Measurements from ENCODE around the gene LOXHD1.

The LOXHD1 gene

GRCh38 chr18:46468426-46469180 lies 188.4 kb downstream of the LOXHD1 start:
- H3K27ac ChIP-seq (replicated peaks) = no peak overlapping the region
- TF ChIP-seq REST (IDR thresholded peaks at IDR 0.05; ENCODE audit: insufficient replicate concordance, low read depth) (no peak), SPI1 (IDR thresholded peaks at IDR 0.05; ENCODE audit: borderline replicate concordance, low read depth) (no peak), GABPA (IDR thresholded peaks at IDR 0.05; ENCODE audit: low read depth) (no peak), POLR2AphosphoS5 (IDR thresholded peaks at IDR 0.05; ENCODE audit: low read depth) (no peak)
- TF ChIP-seq, protein P1, sequence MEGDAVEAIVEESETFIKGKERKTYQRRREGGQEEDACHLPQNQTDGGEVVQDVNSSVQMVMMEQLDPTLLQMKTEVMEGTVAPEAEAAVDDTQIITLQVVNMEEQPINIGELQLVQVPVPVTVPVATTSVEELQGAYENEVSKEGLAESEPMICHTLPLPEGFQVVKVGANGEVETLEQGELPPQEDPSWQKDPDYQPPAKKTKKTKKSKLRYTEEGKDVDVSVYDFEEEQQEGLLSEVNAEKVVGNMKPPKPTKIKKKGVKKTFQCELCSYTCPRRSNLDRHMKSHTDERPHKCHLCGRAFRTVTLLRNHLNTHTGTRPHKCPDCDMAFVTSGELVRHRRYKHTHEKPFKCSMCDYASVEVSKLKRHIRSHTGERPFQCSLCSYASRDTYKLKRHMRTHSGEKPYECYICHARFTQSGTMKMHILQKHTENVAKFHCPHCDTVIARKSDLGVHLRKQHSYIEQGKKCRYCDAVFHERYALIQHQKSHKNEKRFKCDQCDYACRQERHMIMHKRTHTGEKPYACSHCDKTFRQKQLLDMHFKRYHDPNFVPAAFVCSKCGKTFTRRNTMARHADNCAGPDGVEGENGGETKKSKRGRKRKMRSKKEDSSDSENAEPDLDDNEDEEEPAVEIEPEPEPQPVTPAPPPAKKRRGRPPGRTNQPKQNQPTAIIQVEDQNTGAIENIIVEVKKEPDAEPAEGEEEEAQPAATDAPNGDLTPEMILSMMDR (IDR thresholded peaks at IDR 0.05; ENCODE audit: insufficient read depth, low read length) = no peak
- H3K4me3 ChIP-seq (replicated peaks; ENCODE audit: insufficient read depth, low read length) = no peak overlapping the region
- peaks cover 11% of the 10 kb centered on the region for H3K27me3 ChIP-seq (ENCODE audit: insufficient read depth, poor library complexity, severe bottlenecking)
- no peak for DNase-seq (ENCODE audit: low read depth in 1 of 2, low spot score in 1 of 2)

DNA sequence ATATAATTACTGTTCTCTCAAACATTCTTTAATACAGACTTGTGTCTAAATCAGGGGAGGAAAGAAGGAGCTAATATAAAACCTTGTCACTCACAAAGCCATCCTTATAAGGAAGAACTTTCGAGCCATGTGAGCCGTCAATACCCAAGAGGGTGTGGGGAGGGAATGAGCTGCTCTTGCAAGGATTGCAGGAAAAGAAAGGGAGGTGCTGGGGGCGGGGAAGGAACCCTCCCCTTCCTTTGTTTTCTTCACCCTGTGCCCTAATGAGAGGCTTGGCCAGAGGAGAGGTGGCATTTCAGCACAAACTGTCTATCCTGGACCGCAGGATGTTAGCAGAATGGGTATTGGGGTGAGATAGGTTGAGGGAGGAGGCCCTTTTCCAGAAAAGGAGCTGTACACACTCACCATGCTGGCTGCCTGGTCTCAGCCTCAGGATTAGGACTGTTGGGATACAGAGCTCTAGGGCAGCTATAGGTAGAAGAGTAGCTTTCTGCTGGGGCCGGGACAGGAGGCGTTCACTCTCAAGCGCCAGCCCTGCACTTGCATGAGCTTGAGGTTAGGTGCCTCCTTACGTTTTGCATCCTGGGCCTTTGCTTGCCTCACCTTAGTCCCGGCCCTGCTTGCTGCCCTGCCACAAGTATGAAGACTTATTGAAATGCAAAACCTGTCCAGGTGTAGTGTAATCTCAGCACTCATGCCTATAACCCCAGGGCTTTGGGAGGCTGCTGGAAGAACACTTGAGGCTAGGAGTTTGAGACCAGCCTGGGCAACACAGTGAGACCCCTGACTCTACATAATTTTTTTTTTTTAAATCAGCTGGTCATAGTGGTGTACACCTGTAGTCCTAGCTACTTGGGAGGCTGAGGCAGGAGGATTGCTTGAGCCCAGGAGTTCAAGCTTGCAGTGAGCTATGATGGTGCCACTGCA lies 190.5 kb downstream of the LOXHD1 start:
- no peak overlapping the region for H3K4me3 ChIP-seq (replicated peaks; ENCODE audit: insufficient read depth, low read length)
- H3K27ac ChIP-seq (replicated peaks) = no peak overlapping the region
- DNase-seq (ENCODE audit: low read depth in 1 of 2, low spot score in 1 of 2) = no peak
- H3K27me3 ChIP-seq (ENCODE audit: insufficient read depth, poor library complexity, severe bottlenecking) = peaks cover 15% of the 10 kb centered on the region
- TF ChIP-seq GABPA (IDR thresholded peaks at IDR 0.05; ENCODE audit: low read depth) = no peak
- TF ChIP-seq POLR2AphosphoS5 (IDR thresholded peaks at IDR 0.05; ENCODE audit: low read depth) = no peak
- no peak for TF ChIP-seq REST (IDR thresholded peaks at IDR 0.05; ENCODE audit: insufficient replicate concordance, low read depth)
- no peak for TF ChIP-seq SPI1 (IDR thresholded peaks at IDR 0.05; ENCODE audit: borderline replicate concordance, low read depth)
- TF ChIP-seq, protein P1 (IDR thresholded peaks at IDR 0.05; ENCODE audit: insufficient read depth, low read length) = no peak

GRCh38 chr18:46464926-46465655 lies 191.9 kb downstream of the LOXHD1 start:
- TF ChIP-seq POLR2AphosphoS5 (IDR thresholded peaks at IDR 0.05; ENCODE audit: low read depth) = no peak
- TF ChIP-seq, protein P1 (IDR thresholded peaks at IDR 0.05; ENCODE audit: insufficient read depth, low read length) = no peak
- TF ChIP-seq GABPA (IDR thresholded peaks at IDR 0.05; ENCODE audit: low read depth) = no peak
- no peak for TF ChIP-seq SPI1 (IDR thresholded peaks at IDR 0.05; ENCODE audit: borderline replicate concordance, low read depth)
- no peak for TF ChIP-seq REST (IDR thresholded peaks at IDR 0.05; ENCODE audit: insufficient replicate concordance, low read depth)
- H3K4me3 ChIP-seq (replicated peaks; ENCODE audit: insufficient read depth, low read length) = no peak overlapping the region
- no peak overlapping the region for H3K27ac ChIP-seq (replicated peaks)
- H3K27me3 ChIP-seq (ENCODE audit: insufficient read depth, poor library complexity, severe bottlenecking) = peaks cover 15% of the 10 kb centered on the region
- no peak for DNase-seq (ENCODE audit: low read depth in 1 of 2, low spot score in 1 of 2)
